HepG2 (cell line): Measurements from ENCODE around the gene ZNF213. TPM values are rescaled to one million over a fixed set of nuclear protein-coding genes. Genes with fewer than 3 reads are reported as not detected.

Experiments
- GZF1 ChIP-seq: sonication (generic); formaldehyde crosslinking; IDR thresholded peaks from 2 replicates; pipeline ENCODE4 v1.5.1; 2020; ENCODE audit warnings: mild to moderate bottlenecking, missing genetic modification reagents
- HIC2 ChIP-seq: sonication (generic); formaldehyde crosslinking; IDR thresholded peaks from 2 replicates; pipeline ENCODE4 v1.9.0; 2022; ENCODE audit warnings: low read depth, missing genetic modification reagents
- NFRKB ChIP-seq: fragments of 450-650 bp; IDR thresholded peaks from 2 replicates; pipeline ENCODE4 v1.6.1; 2017
- STAG1 ChIP-seq: sonication (generic); formaldehyde crosslinking; IDR thresholded peaks from 2 replicates; pipeline ENCODE4 v1.4.0; 2020; ENCODE audit warnings: missing genetic modification reagents
- U2AF2 ChIP-seq: fragments of 200-400 bp; formaldehyde crosslinking; IDR thresholded peaks from 2 replicates; pipeline ENCODE4 v1.6.1; 2017; ENCODE audit warnings: low read depth, mild to moderate bottlenecking, low read length
- USF2 ChIP-seq, 2 experiments: sonication (generic) in 1 of 2; formaldehyde crosslinking in 1 of 2; IDR thresholded peaks; 2 replicates each; pipeline versions ENCODE4 v1.5.1 to v1.6.1; 2011 to 2020; ENCODE audit warnings: borderline replicate concordance in 1 of 2, low read depth in 1 of 2, low read length in 1 of 2, mild to moderate bottlenecking in 1 of 2, missing genetic modification reagents in 1 of 2, moderate library complexity in 1 of 2
- ZBTB26 ChIP-seq: IDR thresholded peaks from 2 replicates; pipeline ENCODE4 v1.6.1; 2016; ENCODE audit warnings: missing compliant biosample characterization, missing genetic modification reagents, borderline replicate concordance
- ZC3H4 ChIP-seq: sonication (generic); formaldehyde crosslinking; IDR thresholded peaks from 2 replicates; pipeline ENCODE4 v1.4.0; 2020; ENCODE audit warnings: missing genetic modification reagents, borderline replicate concordance
- ZKSCAN1 ChIP-seq: fragments of 150-350 bp; IDR thresholded peaks from 2 replicates; pipeline ENCODE4 v1.6.1; 2014; ENCODE audit warnings: low read length
- ZNF232 ChIP-seq: sonication (generic); formaldehyde crosslinking; IDR thresholded peaks from 2 replicates; pipeline ENCODE4 v1.4.0; 2020; ENCODE audit warnings: missing genetic modification reagents, borderline replicate concordance
- ZNF275 ChIP-seq: sonication (generic); formaldehyde crosslinking; IDR thresholded peaks from 2 replicates; pipeline ENCODE4 v1.8.0; 2022; ENCODE audit warnings: missing genetic modification reagents, mild to moderate bottlenecking, inconsistent platforms, borderline replicate concordance
- ZNF580 ChIP-seq: IDR thresholded peaks from 2 replicates; pipeline ENCODE4 v1.6.1; 2016; ENCODE audit warnings: low read depth, borderline replicate concordance
- ZNF646 ChIP-seq: sonication (generic); formaldehyde crosslinking; IDR thresholded peaks from 2 replicates; pipeline ENCODE4 v1.9.0; 2021; ENCODE audit warnings: mild to moderate bottlenecking, missing genetic modification reagents
- ZNF709 ChIP-seq: sonication (generic); formaldehyde crosslinking; IDR thresholded peaks from 2 replicates; pipeline ENCODE4 v1.5.0; 2020; ENCODE audit warnings: mild to moderate bottlenecking, missing genetic modification reagents
- polyA plus RNA-seq, 8 experiments: library from polyadenylated mRNA; depleted of rRNA in 3 of 8; stranded (reverse) in 7 of 8; unstranded in 1 of 8; fragments of >200 nt; fragmentation: Illumina TruSeq in 4 of 8; extraction: Trizol in 4 of 8; gene quantifications; 2 replicates each; pipeline versions ENCODE4 v1.2.1 to v1.2.3, GENCODE V29; 2011 to 2016; ENCODE audit warnings: low read depth in 4 of 8, missing spikeins in 1 of 8, mixed read lengths in 1 of 8; ENCODE audit not compliant: insufficient read depth in 1 of 8
- total RNA-seq, 5 experiments: library from RNA; depleted of rRNA; stranded (reverse); fragments of >200 nt; fragmentation: Illumina TruSeq; extraction: Trizol; gene quantifications; 2 replicates each; pipeline ENCODE4 v1.2.3, GENCODE V29; 2016; ENCODE audit warnings: low read depth in 1 of 5

ZNF213 gene
- total and polyA plus RNA-seq, 2 of the 13 experiments (the other 11 are each of a cell fraction or from before 2014, with no cell fraction given) = 0.59 to 0.97 TPM

- TF ChIP-seq ZNF232 (CRISPR knock-in tag) (0 out of 2 replicates have a peak, but pooled peaks have one; percentile 17), ZNF646 (no peak), ZNF275 (peak; percentile 37; the same call in 1 of the 2 replicates), U2AF2 (no peak), USF2 (IDR thresholded peaks at IDR 0.05; ENCODE audit: low read depth, low read length) (no peak), USF2 (CRISPR knock-in tag; IDR thresholded peaks at IDR 0.05; ENCODE audit: borderline replicate concordance) (no peak), NFRKB (no peak), ZNF709 (CRISPR knock-in tag) (no peak), GZF1 (CRISPR knock-in tag) (no peak), STAG1 (CRISPR knock-in tag) (no peak), HIC2 (CRISPR knock-in tag) (no peak), ZKSCAN1 (0 out of 2 replicates have a peak, but pooled peaks have one; percentile 34), ZNF580 (CRISPR knock-in tag) (peak; percentile 43; the same call in 1 of the 2 replicates), ZBTB26 (peak; percentile 25; the same call in 1 of the 2 replicates), ZC3H4 (CRISPR knock-in tag) (no peak)
Observed at GRCh38 chr16:3157229-3158025, 22.6 kb downstream of the ZNF213 start (continued).
